ENCODE measurements around the gene TTC39C. TPM values are rescaled to one million over a fixed set of nuclear protein-coding genes. Genes with fewer than 3 reads are reported as not detected.

The TTC39C gene
- total and polyA plus RNA-seq, 2 experiments from 2014 or later: 23.9 to 41.6 TPM

GRCh38 chr18:24153397-24153796, 138.8 kb downstream of the TTC39C start:
- no peaks in the 10 kb centered on the region for H3K36me3 ChIP-seq (replicated peaks; ENCODE audit: insufficient read depth, low read depth)
- H3K4me2 ChIP-seq: no peak overlapping the region
- no peaks in the 10 kb centered on the region for H3K27me3 ChIP-seq
- H3K9me2 ChIP-seq (replicated peaks; ENCODE audit: insufficient read depth): no peaks in the 10 kb centered on the region
- H3K4me3 ChIP-seq: no peak overlapping the region
- H3K4me1 ChIP-seq (ENCODE audit: insufficient read depth): no peaks in the 10 kb centered on the region
- no peaks in the 10 kb centered on the region for H3K9me3 ChIP-seq (ENCODE audit: low read depth)
- TF ChIP-seq CTCF (IDR thresholded peaks at IDR 0.05; ENCODE audit: poor library complexity) (no peak), EZH2phosphoT487 (IDR thresholded peaks at IDR 0.05; ENCODE audit: low read depth, severe bottlenecking, unreplicated experiment) (no peak), EZH2 (IDR thresholded peaks at IDR 0.05; ENCODE audit: borderline replicate concordance) (no peak)
- H4K20me1 ChIP-seq (ENCODE audit: insufficient read depth, poor library complexity, severe bottlenecking): no peaks in the 10 kb centered on the region
- no peak overlapping the region for H2AFZ ChIP-seq
- no peaks in the 10 kb centered on the region for H3K79me2 ChIP-seq
- WGBS (ENCODE audit: low lambda C conversion rate, missing lambda C conversion rate): 95% methylated on average over 3 of the region's 3 CpGs
- DNase-seq (ENCODE audit: low spot score): no peak
- no peak overlapping the region for H3K27ac ChIP-seq

GRCh38 chr18:24157855-24158254, 143.3 kb downstream of the TTC39C start:
- Histone ChIP-seq H4K20me1 (ENCODE audit: insufficient read depth, poor library complexity, severe bottlenecking) (no peaks in the 10 kb centered on the region), H3K9me2 (replicated peaks; ENCODE audit: insufficient read depth) (no peaks in the 10 kb centered on the region), H3K9me3 (ENCODE audit: low read depth) (no peaks in the 10 kb centered on the region), H3K4me1 (ENCODE audit: insufficient read depth) (peaks cover 10% of the 10 kb centered on the region), H3K4me2 (no peak overlapping the region), H3K4me3 (no peak overlapping the region), H3K27me3 (no peaks in the 10 kb centered on the region), H2AFZ (no peak overlapping the region), H3K27ac (no peak overlapping the region), H3K36me3 (replicated peaks; ENCODE audit: insufficient read depth, low read depth) (peaks cover under 1% of the 10 kb centered on the region), H3K79me2 (no peaks in the 10 kb centered on the region)
- TF ChIP-seq EZH2 (IDR thresholded peaks at IDR 0.05; ENCODE audit: borderline replicate concordance) (no peak), CTCF (IDR thresholded peaks at IDR 0.05; ENCODE audit: poor library complexity) (no peak), EZH2phosphoT487 (IDR thresholded peaks at IDR 0.05; ENCODE audit: low read depth, severe bottlenecking, unreplicated experiment) (no peak)
- WGBS (ENCODE audit: low lambda C conversion rate, missing lambda C conversion rate): 96% methylated on average over 3 of the region's 3 CpGs
- DNase-seq (ENCODE audit: low spot score): no peak

- Histone ChIP-seq H3K27ac (no peak overlapping the region), H3K4me1 (ENCODE audit: insufficient read depth) (peaks cover 10% of the 10 kb centered on the region), H3K9me3 (ENCODE audit: low read depth) (no peaks in the 10 kb centered on the region), H4K20me1 (ENCODE audit: insufficient read depth, poor library complexity, severe bottlenecking) (no peaks in the 10 kb centered on the region), H2AFZ (no peak overlapping the region), H3K9me2 (replicated peaks; ENCODE audit: insufficient read depth) (no peaks in the 10 kb centered on the region), H3K36me3 (replicated peaks; ENCODE audit: insufficient read depth, low read depth) (peaks cover 4% of the 10 kb centered on the region), H3K27me3 (no peaks in the 10 kb centered on the region), H3K4me3 (no peak overlapping the region), H3K4me2 (no peak overlapping the region), H3K79me2 (no peaks in the 10 kb centered on the region)
- no peak for TF ChIP-seq EZH2 (IDR thresholded peaks at IDR 0.05; ENCODE audit: borderline replicate concordance)
- TF ChIP-seq CTCF (IDR thresholded peaks at IDR 0.05; ENCODE audit: poor library complexity): no peak
- no peak for TF ChIP-seq EZH2phosphoT487 (IDR thresholded peaks at IDR 0.05; ENCODE audit: low read depth, severe bottlenecking, unreplicated experiment)
- 97% methylated on average over 5 of the region's 5 CpGs for WGBS (ENCODE audit: low lambda C conversion rate, missing lambda C conversion rate)
- no peak for DNase-seq (ENCODE audit: low spot score)
Measured at GRCh38 chr18:24160086-24160485, 145.5 kb downstream of the TTC39C start.

- Histone ChIP-seq H3K4me2 (no peak overlapping the region), H4K20me1 (ENCODE audit: insufficient read depth, poor library complexity, severe bottlenecking) (no peaks in the 10 kb centered on the region), H3K27ac (no peak overlapping the region), H3K9me2 (replicated peaks; ENCODE audit: insufficient read depth) (no peaks in the 10 kb centered on the region), H3K4me1 (ENCODE audit: insufficient read depth) (peaks cover 10% of the 10 kb centered on the region), H3K36me3 (replicated peaks; ENCODE audit: insufficient read depth, low read depth) (peaks cover 4% of the 10 kb centered on the region), H3K9me3 (ENCODE audit: low read depth) (no peaks in the 10 kb centered on the region), H3K27me3 (no peaks in the 10 kb centered on the region), H3K79me2 (no peaks in the 10 kb centered on the region), H3K4me3 (no peak overlapping the region), H2AFZ (no peak overlapping the region)
- no peak for DNase-seq (ENCODE audit: low spot score)
- 60% methylated on average over 2 of the region's 2 CpGs for WGBS (ENCODE audit: low lambda C conversion rate, missing lambda C conversion rate)
- TF ChIP-seq EZH2phosphoT487 (IDR thresholded peaks at IDR 0.05; ENCODE audit: low read depth, severe bottlenecking, unreplicated experiment): no peak
- no peak for TF ChIP-seq CTCF (IDR thresholded peaks at IDR 0.05; ENCODE audit: poor library complexity)
- TF ChIP-seq EZH2 (IDR thresholded peaks at IDR 0.05; ENCODE audit: borderline replicate concordance): no peak
Measured at GRCh38 chr18:24161304-24161703, 146.8 kb downstream of the TTC39C start.
